NCI-H446 treated with DMSO at 0.1 percent for 48 hours (cell line): ENCODE data around the gene AXL.
"Not testable (repeated sequence)": the region's sequence is repeated elsewhere in the genome, so short reads cannot be mapped to it uniquely, and the experiment has no call there.

Source experiments
- DNase-seq: peaks from one replicate; lab custom pipeline; 2025; lab: John Stamatoyannopoulos, UW

The AXL gene

DNA sequence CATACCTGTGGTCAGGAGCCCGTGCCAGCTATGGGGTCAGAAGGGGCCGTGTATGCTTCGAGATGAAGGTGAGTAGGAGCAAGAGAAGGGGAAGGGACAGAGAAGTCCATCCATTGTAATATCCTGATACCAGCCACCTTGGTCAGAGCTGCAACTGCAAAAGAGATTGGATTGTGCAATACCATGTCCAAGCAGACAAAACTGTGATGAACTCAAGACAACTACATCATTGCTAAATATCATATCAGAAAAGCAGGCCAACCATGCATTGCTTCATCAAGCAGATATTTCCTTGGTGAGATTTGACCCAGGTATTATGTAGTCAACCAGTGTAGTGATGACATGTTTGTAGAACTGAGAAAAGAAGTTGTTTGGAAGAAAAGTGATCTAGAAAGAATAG, 57.2 kb downstream of the AXL start:
- no peak for DNase-seq

DNA sequence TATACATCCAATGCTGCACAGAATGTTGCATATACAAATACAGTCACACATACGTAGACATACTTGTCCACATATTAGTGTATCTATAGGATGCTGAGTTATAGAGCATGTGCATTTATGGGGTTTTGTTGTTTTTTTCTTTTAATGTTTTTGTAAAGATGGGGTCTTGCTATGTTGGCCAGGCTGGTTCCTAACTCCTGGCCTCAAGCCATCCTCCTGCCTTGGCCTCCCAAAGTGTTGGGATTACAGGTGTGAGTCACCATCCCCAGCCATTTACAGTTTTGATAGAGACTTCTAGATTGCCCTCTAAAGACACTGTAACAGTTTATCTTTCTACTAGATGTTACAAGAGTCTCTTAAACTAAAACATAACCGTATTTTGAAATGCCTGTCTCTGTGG, 59.5 kb downstream of the AXL start:
- no peak for DNase-seq

DNA sequence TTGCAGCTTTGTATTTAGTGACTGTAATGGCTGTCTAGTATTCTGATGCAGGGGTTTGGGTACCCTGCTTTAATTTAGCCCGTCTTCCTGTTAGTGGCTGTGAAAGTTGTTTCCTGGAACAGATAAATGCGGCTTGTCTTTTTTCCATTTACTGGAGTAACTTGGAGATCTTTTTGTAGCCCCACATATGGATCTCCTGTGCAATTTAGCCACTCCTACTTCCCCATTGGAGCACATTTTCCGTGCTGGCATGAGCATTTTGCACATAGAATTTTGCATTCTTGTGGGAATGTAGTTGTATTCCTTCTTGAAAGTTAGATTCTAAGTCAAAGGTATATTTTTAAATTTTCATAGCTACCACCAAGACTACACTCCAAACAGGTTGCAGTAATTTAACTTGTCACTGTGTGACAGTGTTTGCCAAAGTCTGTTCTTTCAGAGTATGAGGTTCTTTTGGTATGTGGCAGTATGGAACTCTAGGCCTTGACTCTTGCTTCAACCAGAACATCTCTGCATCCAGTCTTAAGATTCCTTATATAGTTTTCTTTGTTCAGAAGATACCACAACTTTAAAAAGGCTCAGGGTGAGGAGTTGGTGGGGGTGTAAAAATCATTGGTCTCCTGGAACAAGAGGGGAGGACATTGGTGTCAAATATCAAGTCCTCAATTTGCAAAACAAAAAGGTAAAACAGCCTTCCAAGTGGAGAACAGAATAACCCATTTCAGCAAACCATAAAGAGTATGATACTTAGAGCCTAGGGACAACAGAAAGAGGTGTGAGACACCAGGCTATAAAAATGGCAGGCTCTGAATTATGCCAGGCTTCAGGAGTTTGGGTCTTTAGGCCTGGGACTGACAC, 69.9 kb downstream of the AXL start:
- DNase-seq, result no peak

DNA sequence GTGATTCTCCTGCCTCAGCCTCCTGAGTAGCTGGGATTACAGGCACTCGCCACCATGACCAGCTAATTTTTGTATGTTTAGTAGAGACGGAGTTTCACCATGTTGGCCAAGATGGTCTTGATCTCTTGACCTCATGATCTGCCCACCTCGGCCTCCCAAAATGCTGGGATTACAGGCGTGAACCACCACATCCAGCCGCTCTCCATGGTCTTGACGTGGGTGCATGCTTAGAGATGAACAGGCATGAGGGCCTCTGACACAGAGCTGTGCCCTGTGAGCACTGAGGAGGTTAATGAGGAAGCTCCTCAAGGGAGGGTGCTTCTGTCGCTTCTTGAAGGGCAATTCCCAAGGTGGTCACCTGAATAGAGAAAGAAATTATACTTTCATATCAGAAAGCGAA, 70.8 kb downstream of the AXL start:
- not testable (repeated sequence) for DNase-seq

DNA sequence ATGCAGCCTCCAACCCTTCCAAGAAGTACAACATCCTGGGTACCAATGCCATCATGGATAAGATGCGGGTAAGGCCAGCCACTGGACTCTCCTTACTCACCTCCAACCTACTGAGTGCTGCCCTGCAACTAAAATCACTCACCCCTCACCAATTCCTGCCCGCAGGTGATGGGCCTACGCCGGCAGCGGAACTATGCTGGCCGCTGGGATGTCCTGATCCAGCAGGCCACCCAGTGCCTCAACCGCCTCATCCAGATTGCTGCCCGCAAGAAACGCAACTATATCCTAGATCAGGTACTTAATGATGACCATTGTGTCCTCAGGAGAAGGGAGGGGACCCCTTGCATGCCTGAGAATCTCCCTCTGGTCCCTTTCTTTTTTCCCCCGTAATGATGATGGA, 75.4 kb downstream of the AXL start:
- DNase-seq, result no peak

DNA sequence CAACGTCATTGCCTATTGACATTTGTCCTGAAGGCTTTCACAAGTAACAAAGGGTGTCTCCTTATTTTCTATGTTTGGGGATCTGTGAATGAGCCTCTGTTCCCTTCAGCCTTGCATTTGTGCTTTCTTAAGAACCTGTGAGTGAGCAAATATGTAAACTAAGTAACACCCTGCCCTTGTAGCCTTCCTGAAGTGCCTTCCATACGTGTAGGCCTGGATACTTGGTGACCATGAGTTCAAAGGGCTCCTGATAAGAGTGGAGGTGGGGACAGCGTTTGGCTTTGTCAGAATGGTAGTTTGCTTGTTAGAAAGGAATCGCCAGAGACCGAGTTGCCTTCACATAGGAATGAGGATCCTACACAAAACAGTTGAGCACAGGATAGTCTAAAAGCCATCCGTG, 76.5 kb downstream of the AXL start:
- DNase-seq, result no peak

DNA sequence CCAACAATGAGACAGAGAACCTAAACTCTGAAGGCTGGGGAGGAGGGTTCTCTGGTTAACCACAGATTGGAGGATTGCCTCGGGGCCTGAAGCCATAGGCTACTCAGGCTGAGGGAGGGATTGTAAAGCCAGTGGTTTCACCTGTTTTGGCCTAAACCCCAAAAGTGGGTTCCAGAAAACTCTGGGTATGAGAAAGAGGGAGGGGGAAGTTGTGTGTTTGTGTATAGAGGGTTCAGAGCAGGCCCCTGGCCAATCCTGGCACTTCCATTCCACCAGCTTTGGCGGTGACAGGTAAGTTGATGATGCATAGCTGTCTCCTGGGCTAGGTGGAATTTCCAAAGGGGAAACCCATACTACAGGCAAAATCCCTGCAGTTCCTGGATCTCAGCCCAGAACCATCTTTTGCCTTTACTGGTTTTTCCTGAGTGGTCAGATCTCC, 77.4 kb downstream of the AXL start:
- DNase-seq, result no peak

DNA sequence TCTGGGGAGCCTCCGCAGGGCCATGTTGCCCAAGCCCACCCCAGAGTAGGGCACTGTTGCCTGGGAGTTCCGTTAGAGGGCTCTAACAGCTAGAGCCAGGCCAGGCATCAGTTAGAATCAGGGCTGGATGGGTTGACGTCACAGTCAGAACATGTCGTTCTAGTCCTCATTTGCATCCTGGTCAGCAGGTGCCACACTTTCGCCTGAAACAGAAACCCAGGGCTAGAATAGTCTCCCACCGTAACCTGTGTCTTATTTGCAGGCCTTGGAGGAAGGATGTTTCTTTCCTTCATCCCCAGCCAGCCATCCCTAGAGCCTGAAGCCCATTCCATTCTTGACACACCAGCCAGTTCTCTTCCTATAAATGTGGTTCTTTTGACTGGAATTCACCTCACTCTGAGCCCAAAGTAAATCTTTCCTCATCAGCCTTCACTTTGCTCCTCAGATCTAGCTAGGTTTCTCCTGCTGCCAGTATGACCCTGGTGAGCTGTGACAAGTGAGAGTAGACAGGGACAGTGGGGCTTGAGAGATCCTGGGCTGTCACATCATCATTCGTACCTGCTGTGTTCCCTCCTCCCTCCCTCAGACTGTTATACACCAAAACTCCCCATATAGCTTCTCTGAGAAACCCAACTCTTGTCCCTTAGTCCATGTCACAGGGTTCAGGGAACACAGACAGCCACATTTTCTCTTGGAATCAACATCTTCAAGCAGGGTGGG, 78.8 kb downstream of the AXL start:
- no peak for DNase-seq

DNA sequence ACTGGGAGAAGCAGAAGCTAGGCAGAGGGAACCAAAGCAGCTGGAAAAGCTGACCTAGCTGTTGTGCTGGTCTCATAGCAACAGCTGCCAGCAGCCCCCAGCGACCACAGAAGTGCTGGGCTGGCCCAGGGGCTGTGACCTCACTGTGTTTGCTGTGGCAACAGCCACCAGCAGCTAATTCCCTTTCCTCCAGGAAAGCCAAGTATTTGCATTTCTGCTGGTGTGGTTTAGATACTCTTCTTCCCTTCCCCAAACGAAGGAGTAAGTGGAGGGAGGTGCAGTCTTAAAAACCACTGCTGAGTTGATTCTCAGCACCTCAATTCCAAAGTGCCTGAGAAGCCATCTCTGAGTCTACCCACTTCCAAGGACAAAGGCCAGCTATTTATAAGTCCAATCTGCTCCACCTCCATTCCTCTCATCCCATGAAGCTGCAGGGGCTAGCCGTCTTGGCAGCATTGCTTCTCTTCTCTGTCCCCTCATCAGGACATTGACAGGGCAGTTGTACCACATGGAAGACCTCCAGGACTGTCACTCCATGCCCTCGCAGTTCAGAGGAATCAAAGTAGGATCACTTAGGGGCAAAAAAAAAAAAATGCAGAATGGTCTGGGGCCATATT, 79.4 kb downstream of the AXL start:
- no peak for DNase-seq

DNA sequence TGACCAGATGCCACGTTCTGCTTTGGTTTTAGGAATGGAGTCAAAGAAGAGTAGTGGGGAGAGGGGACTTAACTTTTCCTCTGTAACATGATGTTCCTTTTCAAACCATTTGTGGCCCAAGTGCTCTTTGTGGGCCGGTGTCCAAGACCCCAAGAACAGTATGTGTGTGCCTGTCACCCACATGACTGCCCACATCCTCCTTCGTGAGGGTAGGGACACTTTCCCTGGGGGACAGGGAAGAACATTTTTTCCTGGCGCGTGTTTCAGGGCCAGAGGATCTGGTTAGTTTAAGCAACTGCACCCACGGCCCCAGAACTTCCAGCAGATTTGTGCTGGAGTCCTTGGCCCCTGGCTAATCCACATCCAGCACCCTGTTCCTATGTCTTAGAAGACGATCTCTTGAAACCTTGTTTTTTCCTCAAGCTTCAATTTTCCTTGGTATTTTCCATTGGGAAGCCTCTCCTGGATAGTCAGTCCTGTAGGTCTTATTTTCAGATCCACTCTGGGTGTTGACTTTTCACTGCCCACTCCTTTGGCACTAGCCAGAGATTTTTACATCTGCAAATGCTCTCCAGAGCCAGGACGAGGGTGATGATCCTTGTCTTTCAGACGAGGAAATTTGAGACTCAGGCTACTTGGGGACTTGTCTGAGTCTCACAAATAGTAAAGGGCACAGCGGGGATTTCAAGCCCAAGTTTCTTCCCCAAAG, 80.2 kb downstream of the AXL start:
- DNase-seq, result no peak

DNA sequence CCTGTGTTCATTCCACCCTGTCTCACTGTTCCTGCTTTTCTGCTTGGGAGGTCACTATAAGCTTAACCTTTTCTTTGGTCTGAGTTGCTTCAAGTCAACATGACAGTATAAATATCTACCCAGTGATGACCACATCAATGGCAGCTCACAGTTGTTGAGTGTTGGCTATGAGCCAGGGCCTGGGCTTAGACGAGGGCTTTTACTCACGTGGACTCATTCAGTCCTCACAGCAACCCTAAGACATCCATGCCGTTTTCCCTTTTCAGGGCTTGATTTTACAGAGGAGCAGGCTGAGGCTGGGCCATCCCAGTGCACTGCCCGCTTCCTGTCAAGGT, 80.7 kb downstream of the AXL start:
- no peak for DNase-seq

DNA sequence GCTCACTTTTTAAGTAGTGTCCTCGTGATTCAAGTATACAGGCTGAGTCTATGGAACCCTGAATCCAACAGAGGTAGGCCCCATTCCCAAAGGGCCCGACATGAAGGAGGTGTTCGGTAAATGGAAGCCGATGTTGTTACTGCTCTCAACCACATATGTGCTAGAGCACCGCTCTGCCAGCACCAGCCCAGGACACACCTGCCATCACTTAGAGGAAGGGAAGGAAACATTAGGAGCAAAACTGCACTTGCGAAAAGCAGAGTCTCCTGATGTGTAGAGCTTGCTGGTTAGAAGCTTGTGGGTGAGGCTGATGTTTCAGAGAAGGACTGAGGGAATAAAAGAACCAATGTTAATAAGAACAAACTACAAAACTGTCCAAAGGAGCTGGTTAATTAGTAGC, 81.5 kb downstream of the AXL start:
- no peak for DNase-seq

DNA sequence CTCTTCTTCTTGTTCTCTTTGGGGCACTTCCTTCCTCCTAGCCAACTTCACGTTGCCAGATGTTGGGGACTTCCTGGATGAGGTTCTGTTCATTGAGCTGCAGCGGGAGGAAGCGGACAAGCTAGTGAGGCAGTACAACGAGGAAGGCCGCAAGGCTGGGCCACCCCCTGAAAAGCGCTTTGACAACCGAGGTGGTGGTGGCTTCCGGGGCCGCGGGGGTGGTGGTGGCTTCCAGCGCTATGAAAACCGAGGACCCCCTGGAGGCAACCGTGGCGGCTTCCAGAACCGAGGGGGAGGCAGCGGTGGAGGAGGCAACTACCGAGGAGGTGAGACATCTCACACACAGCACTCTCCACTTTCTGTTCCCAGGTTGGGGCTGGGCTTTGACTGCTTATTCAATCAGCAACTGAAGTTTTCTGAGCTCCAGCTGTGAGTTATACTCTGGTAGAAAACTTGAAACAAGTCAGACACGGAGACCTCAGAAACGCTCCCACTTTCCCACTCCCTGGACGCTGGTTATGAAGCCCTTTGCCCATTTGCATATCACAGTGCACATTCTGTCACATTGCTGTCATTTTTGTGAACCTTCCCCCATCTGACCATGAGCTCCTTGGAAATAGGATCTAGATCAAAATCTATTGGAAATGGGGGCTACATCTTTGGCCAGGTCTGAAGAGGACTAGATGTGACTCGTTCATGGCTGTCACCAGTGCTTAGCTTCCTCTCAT, 83.8 kb downstream of the AXL start:
- DNase-seq, result no peak

DNA sequence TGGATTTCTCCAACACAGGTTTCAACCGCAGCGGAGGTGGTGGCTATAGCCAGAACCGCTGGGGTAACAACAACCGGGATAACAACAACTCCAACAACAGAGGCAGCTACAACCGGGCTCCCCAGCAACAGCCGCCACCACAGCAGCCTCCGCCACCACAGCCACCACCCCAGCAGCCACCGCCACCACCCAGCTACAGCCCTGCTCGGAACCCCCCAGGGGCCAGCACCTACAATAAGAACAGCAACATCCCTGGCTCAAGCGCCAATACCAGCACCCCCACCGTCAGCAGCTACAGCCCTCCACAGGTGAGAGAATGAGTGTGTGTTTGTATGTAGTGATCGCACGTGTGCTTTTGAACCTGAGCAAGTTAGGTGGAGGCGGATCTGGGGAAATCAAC, 84.9 kb downstream of the AXL start:
- no peak for DNase-seq

DNA sequence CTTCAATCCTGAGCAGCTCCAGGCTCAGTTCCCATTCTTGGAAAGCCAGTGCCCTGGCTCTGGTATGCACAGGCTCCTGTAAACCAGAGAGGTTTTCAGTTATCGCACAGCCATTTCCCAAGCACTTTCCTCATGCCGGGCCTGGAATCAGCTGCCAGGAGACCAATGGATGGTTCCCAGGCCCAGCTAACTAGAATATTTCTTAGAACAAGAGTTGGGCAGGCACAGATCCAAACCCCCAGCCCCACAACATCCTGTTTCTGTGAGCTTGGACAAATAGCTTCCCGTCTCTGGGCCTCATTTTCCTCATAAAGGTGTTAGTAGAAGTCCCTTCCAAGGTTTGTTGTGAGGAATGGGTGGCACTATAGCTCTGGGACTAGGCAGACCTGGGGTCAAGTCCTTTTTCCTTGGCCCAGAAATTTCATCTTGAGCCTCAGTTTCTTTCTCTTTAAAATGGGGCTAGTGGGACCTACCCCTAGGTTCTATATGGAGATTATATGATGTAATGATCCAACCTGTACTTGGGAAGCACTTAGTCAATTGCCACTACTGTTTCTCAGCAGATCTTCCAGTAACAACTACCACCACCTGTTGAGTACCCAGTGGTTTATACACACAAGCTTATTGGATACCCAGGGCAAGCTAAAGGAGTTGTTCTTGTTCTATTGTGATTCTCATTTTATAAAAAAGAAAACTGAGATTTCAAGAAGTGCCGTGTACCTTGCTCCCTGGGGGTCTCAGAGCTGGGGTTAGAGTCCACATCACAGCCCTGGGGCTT, 85.9 kb downstream of the AXL start:
- no peak for DNase-seq

DNA sequence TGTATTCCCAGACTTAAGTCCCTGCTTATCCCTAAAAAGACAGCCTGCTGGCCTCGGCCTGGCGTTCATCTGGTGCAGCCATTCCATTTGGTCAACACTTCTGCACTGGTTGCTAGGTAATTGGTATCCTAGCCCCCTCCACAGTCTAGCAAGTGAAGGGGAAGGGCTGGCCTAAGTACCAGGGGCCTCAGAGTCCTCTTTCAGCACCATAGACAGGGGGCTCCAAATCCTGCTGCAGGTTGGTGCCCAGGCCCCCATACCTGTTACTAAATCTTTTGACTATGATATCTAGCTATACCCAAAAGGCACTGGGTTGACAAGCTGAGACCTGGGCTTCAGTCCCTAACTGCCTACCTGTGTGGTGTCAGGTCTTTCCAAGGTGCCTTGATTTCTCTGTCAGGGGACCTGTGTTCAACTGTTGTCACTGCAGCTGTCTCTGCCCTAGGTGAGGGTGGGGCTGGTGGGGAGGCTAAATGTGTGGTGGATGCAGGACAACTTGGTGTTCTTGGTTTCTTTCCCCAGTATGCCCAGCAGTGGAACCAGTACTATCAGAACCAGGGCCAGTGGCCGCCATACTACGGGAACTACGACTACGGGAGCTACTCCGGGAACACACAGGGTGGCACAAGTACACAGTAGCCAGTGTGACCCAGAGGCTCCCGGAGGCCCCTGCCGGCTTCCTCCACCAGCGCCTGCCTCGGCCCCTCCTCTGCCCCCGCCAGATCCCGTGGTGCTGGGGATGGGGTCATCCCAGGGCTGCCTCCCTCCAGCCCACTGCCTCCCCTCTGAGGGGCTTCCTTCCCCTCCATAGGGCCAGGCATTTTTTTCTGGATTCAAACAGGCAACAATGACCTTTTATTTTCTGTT, 87.1 kb downstream of the AXL start:
- DNase-seq, result no peak

DNA sequence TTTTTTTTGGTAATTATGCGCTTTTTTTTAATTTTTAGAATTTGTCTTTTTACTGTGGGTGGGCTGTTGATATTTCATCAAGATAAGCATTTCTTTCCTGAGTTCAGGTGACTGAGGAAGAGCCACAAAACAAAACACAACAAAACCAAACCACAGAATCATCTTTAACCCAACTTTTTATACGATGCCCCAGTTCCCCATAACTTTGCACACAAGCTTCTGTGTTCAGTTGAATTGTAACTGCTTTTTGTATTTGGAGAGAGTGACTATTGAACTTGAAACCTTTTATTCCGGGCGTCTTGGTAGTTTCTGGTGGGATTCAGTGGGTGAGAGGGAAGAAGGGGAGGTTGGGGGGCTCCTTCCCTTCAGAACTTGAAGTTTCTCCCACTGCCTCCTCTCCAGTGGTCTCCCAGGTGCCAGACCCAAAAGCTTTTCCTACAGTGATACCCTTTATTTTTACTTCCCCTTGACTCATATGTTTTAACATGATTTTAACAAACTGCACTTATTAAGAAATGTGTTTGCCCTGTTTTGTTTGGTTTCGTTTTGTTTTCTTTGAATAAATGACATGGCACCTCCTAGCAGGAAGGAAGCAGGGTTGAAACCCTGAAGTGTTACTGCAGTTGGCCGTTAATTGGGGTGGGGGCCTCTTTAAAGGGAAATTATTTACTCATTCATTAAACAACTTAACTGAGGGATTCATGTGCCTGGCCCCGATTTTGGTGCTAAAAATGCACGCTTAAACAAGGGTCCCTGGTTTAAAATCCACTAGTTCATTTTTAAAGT, 88.3 kb downstream of the AXL start:
- no peak for DNase-seq

DNA sequence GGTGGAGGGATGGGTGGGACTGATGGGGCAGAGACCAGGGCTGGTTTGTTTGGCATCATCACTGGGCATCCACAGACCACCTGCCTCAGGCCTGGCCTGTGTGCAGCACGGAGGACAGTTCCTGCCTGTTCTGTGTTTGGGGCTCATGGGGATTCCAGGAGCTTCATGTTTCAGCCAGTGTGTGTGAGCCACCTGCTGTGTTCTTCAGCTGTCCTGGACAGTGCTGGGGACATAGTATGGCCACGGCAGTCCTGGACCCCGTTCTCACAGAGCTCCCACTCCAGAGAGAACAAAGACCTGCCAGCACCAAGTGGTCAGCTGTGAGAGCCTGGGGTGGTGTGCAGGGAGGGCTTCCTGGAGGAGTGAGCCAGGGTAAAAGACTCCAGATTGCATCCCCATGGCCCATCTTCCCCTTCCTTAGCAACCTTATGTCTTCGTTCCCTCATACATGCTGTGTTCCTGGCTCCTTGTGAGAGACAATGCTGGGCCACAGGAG, 89.0 kb downstream of the AXL start:
- no peak for DNase-seq
